ENCODE data around the gene CHST14. TPM values are rescaled to one million over a fixed set of nuclear protein-coding genes. Genes with fewer than 3 reads are reported as not detected.
A peak's percentile ranks its signal among the peaks of the same experiment; 100 is the strongest.

CHST14 gene
- total RNA-seq = 10 to 100 TPM; 13.9 to 15.9 TPM

- H3K27me3 Mint-ChIP-seq = peaks cover 1% of the 10 kb centered on the region
- CTCF ChIA-PET = no interaction called here
- H3K36me3 Mint-ChIP-seq (ENCODE audit: low read depth) = peaks cover 5% of the 10 kb centered on the region
- DNase-seq = peak; percentile 69
- POLR2A ChIA-PET = interaction anchor here (1.4 to 2.9 kb wide), 3 partner anchors 14 to 30 kb away, joined by 5 to 15 read pairs (median 6); partner anchors contain the start of gene BAHD1
- no peaks in the 10 kb centered on the region for H3K9me3 Mint-ChIP-seq
- H3K4me3 Mint-ChIP-seq = peak within 1 kb of the TSS; percentile 92
- H3K27ac Mint-ChIP-seq = peak within 1 kb of the TSS; percentile 79
- H3K4me1 Mint-ChIP-seq = peaks cover 31% of the 10 kb centered on the region
Observed at GRCh38 chr15:40470423-40471104, at the start of gene CHST14. CHST14 (plus strand) TSS chr15:40470984; CDS start chr15:40471214, 230 bp downstream.

- no peak overlapping the region for H3K27ac Mint-ChIP-seq
- H3K27me3 Mint-ChIP-seq = peaks cover 1% of the 10 kb centered on the region
- H3K4me1 Mint-ChIP-seq = peaks cover 2% of the 10 kb centered on the region
- ChIA-PET CTCF (interaction anchor here (0.6 to 7.4 kb wide), 21 partner anchors 15 to 150 kb away, joined by 3 to 143 read pairs (median 5); partner anchors contain the start of genes BAHD1, CCDC9B, INAFM2 and IVD), POLR2A (interaction anchor here (0.7 to 2.2 kb wide), 8 partner anchors 13 to 79 kb away, joined by 3 to 10 read pairs (median 4); partner anchors contain the start of genes BAHD1, IVD and KNSTRN)
- no peaks in the 10 kb centered on the region for H3K36me3 Mint-ChIP-seq (ENCODE audit: low read depth)
- no peaks in the 10 kb centered on the region for H3K9me3 Mint-ChIP-seq
- no peak overlapping the region for H3K4me3 Mint-ChIP-seq
- DNase-seq = peak; percentile 84
Observed at GRCh38 chr15:40421246-40422157, 49.3 kb upstream of the CHST14 start.

- H3K9me3 Mint-ChIP-seq = no peaks in the 10 kb centered on the region
- H3K27me3 Mint-ChIP-seq = peaks cover 6% of the 10 kb centered on the region
- DNase-seq = no peak
- ChIA-PET POLR2A (interaction anchor here (0.9 to 1.5 kb wide), 3 partner anchors 14 to 19 kb away, joined by 3 read pairs; partner anchors contain the start of gene IVD), CTCF (interaction anchor here (0.6 to 7.4 kb wide), 3 partner anchors 84 to 149 kb away, joined by 3 to 143 read pairs (median 11); partner anchors contain the start of gene CCDC9B)
- H3K36me3 Mint-ChIP-seq (ENCODE audit: low read depth) = no peaks in the 10 kb centered on the region
- no peak overlapping the region for H3K4me3 Mint-ChIP-seq
- peaks cover 2% of the 10 kb centered on the region for H3K4me1 Mint-ChIP-seq
- H3K27ac Mint-ChIP-seq = no peak overlapping the region
Observed at GRCh38 chr15:40424483-40425115, 46.2 kb upstream of the CHST14 start.

GRCh38 chr15:40425681-40426080 lies 45.1 kb upstream of the CHST14 start:
- Mint-ChIP-seq H3K27ac (no peak overlapping the region), H3K4me3 (no peak overlapping the region)
- POLR2A ChIA-PET = interaction anchor here (0.7 to 1.3 kb wide), 3 partner anchors 11 to 43 kb away, joined by 3 read pairs; partner anchors contain the start of gene KNSTRN

GRCh38 chr15:40427188-40427587 lies 43.6 kb upstream of the CHST14 start:
- no peak for DNase-seq
- H3K4me1 Mint-ChIP-seq = no peaks in the 10 kb centered on the region
- H3K27me3 Mint-ChIP-seq = peaks cover 10% of the 10 kb centered on the region
- H3K27ac Mint-ChIP-seq = no peak overlapping the region
- ChIA-PET POLR2A (no interaction called here), CTCF (interaction anchor here (7.4 kb wide), 1 partner anchor 87 kb away, joined by 143 read pairs; the partner anchor contains the start of gene CCDC9B)
- no peaks in the 10 kb centered on the region for H3K36me3 Mint-ChIP-seq (ENCODE audit: low read depth)
- no peaks in the 10 kb centered on the region for H3K9me3 Mint-ChIP-seq
- H3K4me3 Mint-ChIP-seq = no peak overlapping the region

More at GRCh38 chr15:40425681-40426080, 45.1 kb upstream of the CHST14 start:
- no peaks in the 10 kb centered on the region for H3K36me3 Mint-ChIP-seq (ENCODE audit: low read depth)
- no peaks in the 10 kb centered on the region for H3K9me3 Mint-ChIP-seq
- CTCF ChIA-PET = interaction anchor here (7.4 kb wide), 1 partner anchor 85 kb away, joined by 143 read pairs; the partner anchor contains the start of gene CCDC9B
- H3K4me1 Mint-ChIP-seq = peaks cover 2% of the 10 kb centered on the region
- peaks cover 8% of the 10 kb centered on the region for H3K27me3 Mint-ChIP-seq
- no peak for DNase-seq

- H3K9me3 Mint-ChIP-seq = no peaks in the 10 kb centered on the region
- CTCF ChIA-PET = no interaction called here
Observed at GRCh38 chr15:40428185-40428584, 42.6 kb upstream of the CHST14 start.

GRCh38 chr15:40429068-40429710 lies 41.6 kb upstream of the CHST14 start:
- ChIA-PET POLR2A (interaction anchor here (0.6 kb wide), 1 partner anchor 15 kb away, joined by 3 read pairs; no protein-coding TSS in a partner anchor), CTCF (interaction anchor here (1.5 kb wide), 1 partner anchor 9 kb away, joined by 3 read pairs; no protein-coding TSS in a partner anchor)
- Mint-ChIP-seq H3K9me3 (no peaks in the 10 kb centered on the region), H3K36me3 (ENCODE audit: low read depth) (no peaks in the 10 kb centered on the region), H3K4me1 (no peaks in the 10 kb centered on the region), H3K27ac (no peak overlapping the region), H3K4me3 (no peak overlapping the region), H3K27me3 (peaks cover 16% of the 10 kb centered on the region)
- DNase-seq = no peak

More at GRCh38 chr15:40428185-40428584, 42.6 kb upstream of the CHST14 start:
- POLR2A ChIA-PET = no interaction called here
- peaks cover 14% of the 10 kb centered on the region for H3K27me3 Mint-ChIP-seq
- no peaks in the 10 kb centered on the region for H3K36me3 Mint-ChIP-seq (ENCODE audit: low read depth)
- no peaks in the 10 kb centered on the region for H3K4me1 Mint-ChIP-seq
- DNase-seq = no peak
- H3K4me3 Mint-ChIP-seq = no peak overlapping the region
- no peak overlapping the region for H3K27ac Mint-ChIP-seq

GRCh38 chr15:40430271-40430805 lies 40.4 kb upstream of the CHST14 start:
- Mint-ChIP-seq H3K27ac (no peak overlapping the region), H3K36me3 (ENCODE audit: low read depth) (no peaks in the 10 kb centered on the region), H3K4me3 (no peak overlapping the region), H3K4me1 (no peaks in the 10 kb centered on the region), H3K9me3 (no peaks in the 10 kb centered on the region), H3K27me3 (peaks cover 28% of the 10 kb centered on the region)
- ChIA-PET CTCF (interaction anchor here (1.5 kb wide), 1 partner anchor 10 kb away, joined by 3 read pairs; no protein-coding TSS in a partner anchor), POLR2A (interaction anchor here (0.6 kb wide), 1 partner anchor 72 kb away, joined by 4 read pairs; no protein-coding TSS in a partner anchor)
- DNase-seq = no peak

- H3K4me1 Mint-ChIP-seq = peaks cover 18% of the 10 kb centered on the region
- ChIA-PET POLR2A (interaction anchor here (1.0 to 1.1 kb wide), 2 partner anchors 11 to 14 kb away, joined by 3 read pairs; no protein-coding TSS in a partner anchor), CTCF (no interaction called here)
- H3K36me3 Mint-ChIP-seq (ENCODE audit: low read depth) = no peaks in the 10 kb centered on the region
- no peak overlapping the region for H3K27ac Mint-ChIP-seq
- H3K4me3 Mint-ChIP-seq = no peak overlapping the region
- H3K27me3 Mint-ChIP-seq = peaks cover 67% of the 10 kb centered on the region
- H3K9me3 Mint-ChIP-seq = no peaks in the 10 kb centered on the region
- no peak for DNase-seq
Observed at GRCh38 chr15:40435023-40435709, 35.6 kb upstream of the CHST14 start.

GRCh38 chr15:40435710-40436089 lies 35.1 kb upstream of the CHST14 start:
- Mint-ChIP-seq H3K9me3 (no peaks in the 10 kb centered on the region), H3K4me1 (peaks cover 18% of the 10 kb centered on the region), H3K27me3 (peaks cover 64% of the 10 kb centered on the region), H3K27ac (no peak overlapping the region), H3K36me3 (ENCODE audit: low read depth) (no peaks in the 10 kb centered on the region), H3K4me3 (no peak overlapping the region)
- CTCF ChIA-PET = no interaction called here
- DNase-seq = no peak
- POLR2A ChIA-PET = interaction anchor here (1.0 to 1.1 kb wide), 2 partner anchors 10 to 14 kb away, joined by 3 read pairs; no protein-coding TSS in a partner anchor

GRCh38 chr15:40436116-40436891 lies 34.5 kb upstream of the CHST14 start:
- POLR2A ChIA-PET = interaction anchor here (1.0 to 1.1 kb wide), 2 partner anchors 9 to 15 kb away, joined by 3 read pairs; no protein-coding TSS in a partner anchor
- DNase-seq = no peak
- Mint-ChIP-seq H3K4me3 (no peak overlapping the region), H3K4me1 (peaks cover 18% of the 10 kb centered on the region), H3K9me3 (no peaks in the 10 kb centered on the region), H3K27me3 (peaks cover 62% of the 10 kb centered on the region), H3K27ac (no peak overlapping the region), H3K36me3 (ENCODE audit: low read depth) (no peaks in the 10 kb centered on the region)
- CTCF ChIA-PET = no interaction called here
